ENCODE results near the gene GATA5.

GATA5 gene

DNA sequence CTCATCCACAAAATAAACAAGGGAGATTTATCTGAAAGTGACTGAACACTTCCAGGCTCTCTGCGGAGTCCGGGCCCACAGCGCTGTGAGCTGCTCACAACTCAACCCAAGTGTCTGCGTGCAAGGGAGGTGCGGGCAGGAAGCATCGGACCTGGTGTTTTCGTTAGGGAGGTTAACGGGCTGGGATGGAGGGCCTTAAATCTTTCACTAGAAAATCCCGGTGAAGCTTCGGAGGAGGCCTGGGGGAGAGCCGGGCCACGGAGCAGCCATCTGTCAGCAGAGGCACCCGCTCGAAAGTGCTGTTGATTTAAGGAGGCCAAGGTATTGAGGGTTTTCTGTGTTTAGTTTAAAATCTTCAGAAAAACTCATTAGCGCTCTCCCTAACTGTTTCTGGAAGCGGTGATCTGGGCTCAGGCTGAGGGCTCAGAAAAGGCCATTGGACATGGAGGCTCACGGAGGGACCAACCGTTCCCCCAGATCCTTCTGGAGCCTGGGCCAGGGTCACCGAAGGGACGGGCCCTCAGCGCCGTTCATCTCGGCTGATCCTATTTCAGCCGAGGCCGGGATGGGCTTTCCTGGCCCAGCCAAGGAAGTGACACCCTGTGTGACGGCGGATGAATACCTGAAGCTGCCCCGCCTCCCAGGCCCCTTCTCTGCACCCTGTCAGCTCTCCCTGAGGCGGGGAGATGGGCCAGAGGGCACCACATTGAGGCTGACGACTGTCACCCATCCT lies 20.7 kb downstream of the GATA5 start:
- no peaks in the 10 kb centered on the region for H3K9me3 ChIP-seq
- H3K36me3 ChIP-seq, result no peaks in the 10 kb centered on the region
- H3K4me1 ChIP-seq, result peaks cover 4% of the 10 kb centered on the region
- no peak overlapping the region for H3K4me3 ChIP-seq (ENCODE audit: low read depth, low read length)
- DNase-seq, result no peak
- TF ChIP-seq, protein P1, sequence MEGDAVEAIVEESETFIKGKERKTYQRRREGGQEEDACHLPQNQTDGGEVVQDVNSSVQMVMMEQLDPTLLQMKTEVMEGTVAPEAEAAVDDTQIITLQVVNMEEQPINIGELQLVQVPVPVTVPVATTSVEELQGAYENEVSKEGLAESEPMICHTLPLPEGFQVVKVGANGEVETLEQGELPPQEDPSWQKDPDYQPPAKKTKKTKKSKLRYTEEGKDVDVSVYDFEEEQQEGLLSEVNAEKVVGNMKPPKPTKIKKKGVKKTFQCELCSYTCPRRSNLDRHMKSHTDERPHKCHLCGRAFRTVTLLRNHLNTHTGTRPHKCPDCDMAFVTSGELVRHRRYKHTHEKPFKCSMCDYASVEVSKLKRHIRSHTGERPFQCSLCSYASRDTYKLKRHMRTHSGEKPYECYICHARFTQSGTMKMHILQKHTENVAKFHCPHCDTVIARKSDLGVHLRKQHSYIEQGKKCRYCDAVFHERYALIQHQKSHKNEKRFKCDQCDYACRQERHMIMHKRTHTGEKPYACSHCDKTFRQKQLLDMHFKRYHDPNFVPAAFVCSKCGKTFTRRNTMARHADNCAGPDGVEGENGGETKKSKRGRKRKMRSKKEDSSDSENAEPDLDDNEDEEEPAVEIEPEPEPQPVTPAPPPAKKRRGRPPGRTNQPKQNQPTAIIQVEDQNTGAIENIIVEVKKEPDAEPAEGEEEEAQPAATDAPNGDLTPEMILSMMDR (IDR thresholded peaks at IDR 0.05; ENCODE audit: low read depth, low read length), result no peak
- no peaks in the 10 kb centered on the region for H3K27me3 ChIP-seq

DNA sequence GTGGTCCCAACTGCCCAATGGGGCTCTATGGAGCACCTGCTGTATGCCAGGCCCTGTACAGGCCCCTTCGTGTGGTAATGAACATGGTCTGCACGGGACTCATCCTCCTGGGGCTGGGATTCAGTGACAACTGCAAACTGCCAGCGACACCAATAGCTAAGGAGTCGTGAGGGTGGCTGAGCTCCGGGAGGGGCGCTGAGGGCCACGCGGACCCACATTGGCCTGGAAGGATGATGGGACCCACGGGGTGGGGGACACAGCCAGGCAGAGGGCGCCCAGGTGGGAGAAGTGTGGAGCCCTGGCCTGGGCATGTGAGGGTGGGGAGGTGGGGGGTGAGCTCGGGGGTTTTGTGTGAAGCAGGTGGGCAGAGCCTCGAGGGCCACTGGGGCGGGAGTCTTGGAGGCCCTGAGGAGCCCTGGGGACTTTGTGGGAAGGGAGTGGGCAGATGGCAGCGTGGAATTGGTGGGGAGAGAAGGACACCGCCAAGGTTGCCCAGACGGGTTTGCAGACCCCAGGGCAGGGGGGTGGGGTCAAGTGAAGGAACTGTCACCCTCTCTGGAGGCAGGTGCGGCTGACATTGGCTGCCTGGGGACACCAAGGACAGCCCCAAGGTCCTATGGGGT lies 22.5 kb downstream of the GATA5 start:
- no peak overlapping the region for H3K4me3 ChIP-seq (ENCODE audit: low read depth, low read length)
- H3K27me3 ChIP-seq, result no peaks in the 10 kb centered on the region
- no peaks in the 10 kb centered on the region for H3K9me3 ChIP-seq
- peaks cover 5% of the 10 kb centered on the region for H3K4me1 ChIP-seq
- DNase-seq, result no peak
- TF ChIP-seq, protein P1 (IDR thresholded peaks at IDR 0.05; ENCODE audit: low read depth, low read length), result no peak
- no peaks in the 10 kb centered on the region for H3K36me3 ChIP-seq

DNA sequence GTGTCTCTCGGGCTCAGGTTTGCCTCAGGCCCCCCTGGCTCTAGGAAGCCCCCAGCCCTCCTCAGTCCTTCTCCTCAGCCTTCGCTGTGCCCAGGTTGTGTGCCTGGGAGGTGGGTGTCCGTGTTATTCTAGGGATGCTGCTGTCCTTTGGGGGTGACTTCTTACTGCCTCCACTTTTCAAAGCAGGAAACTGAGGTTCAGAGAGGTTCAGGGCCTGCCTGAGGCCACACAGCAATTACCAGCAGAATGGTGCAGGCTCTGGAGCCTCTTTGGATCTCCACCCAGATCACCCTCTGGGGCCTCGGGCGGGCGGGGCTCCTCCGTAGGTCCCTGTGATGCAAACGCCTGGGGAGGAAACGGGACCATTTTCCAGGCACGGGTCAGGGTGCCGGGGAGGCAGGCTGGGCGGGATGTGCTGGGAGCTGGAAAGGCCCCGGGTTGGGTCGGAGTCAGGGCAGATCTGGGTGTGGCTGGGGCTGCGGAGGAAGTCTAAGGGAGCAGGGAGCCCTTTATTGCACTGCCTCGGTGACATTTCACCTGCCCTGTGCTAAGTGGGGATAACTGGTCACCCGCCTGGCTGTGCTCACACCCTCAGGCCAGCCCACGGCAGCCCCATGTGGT lies 23.2 kb downstream of the GATA5 start:
- Histone ChIP-seq H3K4me1 (peaks cover 5% of the 10 kb centered on the region), H3K27me3 (no peaks in the 10 kb centered on the region), H3K36me3 (no peaks in the 10 kb centered on the region), H3K4me3 (ENCODE audit: low read depth, low read length) (no peak overlapping the region), H3K9me3 (no peaks in the 10 kb centered on the region)
- no peak for DNase-seq
- TF ChIP-seq, protein P1 (IDR thresholded peaks at IDR 0.05; ENCODE audit: low read depth, low read length), result no peak

DNA sequence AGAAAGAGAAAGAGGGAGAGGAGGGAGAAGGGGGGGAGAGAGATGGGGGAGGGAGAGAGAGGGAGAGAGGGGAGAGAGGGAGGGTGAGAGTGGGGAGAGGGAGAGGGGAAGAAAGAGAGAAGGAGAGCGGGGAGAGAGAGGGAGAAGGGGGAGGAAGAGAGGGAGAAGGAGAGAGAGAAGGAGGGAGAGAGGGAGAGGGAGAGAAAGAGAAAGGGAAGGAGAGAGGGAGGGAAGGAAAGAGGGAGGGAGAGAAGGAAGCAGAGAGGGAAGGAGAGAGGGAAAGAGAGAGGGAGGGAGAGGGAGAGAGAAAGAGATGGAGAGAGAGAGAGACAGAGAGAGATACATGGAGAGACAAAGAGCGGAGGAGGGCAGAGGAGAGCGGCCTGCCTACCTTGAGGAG lies 23.8 kb downstream of the GATA5 start:
- no peaks in the 10 kb centered on the region for H3K36me3 ChIP-seq
- H3K4me3 ChIP-seq (ENCODE audit: low read depth, low read length), result no peak overlapping the region
- H3K27me3 ChIP-seq, result no peaks in the 10 kb centered on the region
- H3K9me3 ChIP-seq, result no peaks in the 10 kb centered on the region
- peaks cover 5% of the 10 kb centered on the region for H3K4me1 ChIP-seq
- TF ChIP-seq, protein P1 (IDR thresholded peaks at IDR 0.05; ENCODE audit: low read depth, low read length), result no peak
- no peak for DNase-seq

DNA sequence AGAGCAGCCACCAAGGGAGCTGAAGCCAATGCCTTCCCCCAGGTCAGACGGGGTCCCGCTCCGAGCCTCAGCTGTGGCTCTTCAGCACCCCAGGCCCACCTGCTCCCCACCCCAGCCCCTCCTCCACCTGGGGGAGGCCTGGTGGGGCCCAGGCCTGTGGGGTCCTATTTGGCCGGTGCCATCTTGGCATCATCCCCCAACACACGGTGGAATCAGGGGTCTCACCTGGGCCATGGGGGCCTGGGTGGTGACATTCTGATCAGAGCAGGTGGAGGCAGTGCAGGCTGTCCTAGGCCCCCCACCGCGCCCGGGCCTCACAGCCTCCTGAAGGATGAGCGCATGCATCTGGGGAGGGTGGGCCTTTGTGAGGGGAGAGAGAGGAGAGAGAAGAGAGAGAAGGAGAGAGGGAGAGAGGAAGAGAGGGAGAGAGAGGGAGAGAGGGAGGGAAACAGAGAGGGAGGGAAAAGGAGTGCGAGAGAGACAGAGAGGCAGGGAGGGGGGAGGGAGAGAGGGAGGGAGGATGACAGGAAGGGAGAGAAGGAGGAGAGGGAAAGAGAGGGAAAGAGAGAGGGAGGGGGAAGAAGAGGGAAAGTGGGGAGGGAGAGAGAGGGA lies 24.5 kb downstream of the GATA5 start:
- Histone ChIP-seq H3K4me1 (peaks cover 5% of the 10 kb centered on the region), H3K36me3 (no peaks in the 10 kb centered on the region), H3K4me3 (ENCODE audit: low read depth, low read length) (no peak overlapping the region), H3K9me3 (no peaks in the 10 kb centered on the region), H3K27me3 (no peaks in the 10 kb centered on the region)
- DNase-seq, result no peak
- TF ChIP-seq, protein P1 (IDR thresholded peaks at IDR 0.05; ENCODE audit: low read depth, low read length), result no peak
